GM21786 (cell line): Measurements from ENCODE around the gene LYRM1.
"Not testable (repeated sequence)": the region's sequence is repeated elsewhere in the genome, so short reads cannot be mapped to it uniquely, and the experiment has no call there.

Source experiments
- ATAC-seq: cut with Tn5 transposase; IDR thresholded peaks from one replicate; pipeline ENCODE4 v1.9.1; 2021; ENCODE audit not compliant: unreplicated experiment

Gene LYRM1

DNA sequence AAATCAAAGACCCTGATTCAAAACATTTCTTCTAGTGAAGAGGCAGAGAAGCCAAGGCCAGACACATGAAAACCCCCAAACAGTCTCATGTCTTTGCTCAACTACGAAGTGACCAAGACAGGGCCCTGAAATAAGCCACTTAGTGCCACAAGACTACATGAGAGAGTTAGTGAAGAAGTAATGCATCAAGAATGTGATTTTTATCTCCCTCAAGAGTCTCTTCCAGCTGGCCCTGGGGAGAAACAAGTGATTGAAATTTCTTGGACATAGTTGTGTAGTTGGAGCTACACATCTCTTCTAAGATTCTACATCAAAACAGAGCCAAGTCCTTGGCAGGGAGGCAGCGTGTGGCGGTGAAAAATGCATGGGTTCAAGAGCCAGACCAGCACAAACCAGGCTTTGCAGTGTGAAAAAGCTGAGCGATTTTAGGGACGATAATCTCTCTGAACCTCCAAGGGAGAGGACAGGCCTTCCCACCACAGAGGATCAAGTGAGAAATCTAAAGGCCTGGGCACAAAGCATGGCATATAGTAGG is 30.6 kb downstream of the LYRM1 start:
- ATAC-seq: no peak

DNA sequence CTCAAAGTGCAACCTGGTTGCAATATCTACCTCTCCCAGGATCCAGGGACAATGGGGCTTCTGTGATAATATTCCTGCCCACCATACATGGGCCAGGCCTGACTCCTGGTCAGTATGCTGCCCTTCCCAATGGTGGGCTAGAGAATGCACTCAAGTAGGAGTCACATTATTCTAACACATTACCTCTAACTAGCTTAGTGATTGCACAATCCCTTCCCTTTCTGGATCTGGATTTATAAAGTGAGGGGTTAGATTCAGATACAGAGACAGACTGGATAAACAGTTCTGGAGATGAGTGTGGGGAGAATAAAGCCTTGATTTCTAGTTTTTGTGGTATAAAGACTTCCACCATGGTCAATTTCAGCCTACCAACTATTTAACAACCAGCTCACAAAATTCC is 33.0 kb downstream of the LYRM1 start:
- ATAC-seq: no peak

DNA sequence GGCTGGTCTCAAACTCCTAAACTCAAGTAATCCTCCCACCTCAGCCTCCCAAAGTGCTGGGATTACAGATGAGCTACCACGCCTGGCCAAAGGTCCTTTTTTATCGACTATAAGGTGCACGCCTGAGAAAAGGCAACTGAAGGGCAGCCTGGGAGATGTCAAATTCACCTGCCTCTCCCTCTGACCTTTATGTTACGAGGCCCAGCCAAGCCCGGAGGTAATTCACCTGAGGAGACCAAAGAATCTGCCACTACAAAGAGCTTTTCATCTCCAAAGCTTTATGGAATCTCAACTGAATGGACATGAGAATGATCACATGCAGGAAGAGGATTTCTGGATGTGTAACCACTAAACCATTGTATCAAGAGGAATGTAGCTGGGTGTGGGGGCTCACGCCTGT is 37.2 kb downstream of the LYRM1 start:
- no peak for ATAC-seq

DNA sequence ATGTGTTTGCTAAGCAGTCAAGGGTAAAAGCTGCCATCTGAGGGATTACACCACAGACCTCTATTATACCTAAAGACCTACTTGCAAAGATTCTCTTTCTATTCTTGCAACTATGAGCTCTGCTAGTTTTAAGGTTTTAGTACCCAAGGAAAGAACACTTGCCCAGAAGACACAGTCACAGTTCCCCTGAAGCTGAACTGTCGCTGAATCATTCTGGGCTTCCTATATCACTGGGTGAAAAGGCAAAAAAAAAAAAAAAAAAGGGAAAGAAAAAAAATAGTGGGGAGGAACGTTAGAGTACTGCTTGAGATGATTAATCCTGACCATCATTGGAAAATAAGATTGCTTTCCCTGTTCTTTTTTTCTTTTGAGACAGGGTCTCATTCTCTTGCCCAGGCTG is 37.9 kb downstream of the LYRM1 start:
- no peak for ATAC-seq

DNA sequence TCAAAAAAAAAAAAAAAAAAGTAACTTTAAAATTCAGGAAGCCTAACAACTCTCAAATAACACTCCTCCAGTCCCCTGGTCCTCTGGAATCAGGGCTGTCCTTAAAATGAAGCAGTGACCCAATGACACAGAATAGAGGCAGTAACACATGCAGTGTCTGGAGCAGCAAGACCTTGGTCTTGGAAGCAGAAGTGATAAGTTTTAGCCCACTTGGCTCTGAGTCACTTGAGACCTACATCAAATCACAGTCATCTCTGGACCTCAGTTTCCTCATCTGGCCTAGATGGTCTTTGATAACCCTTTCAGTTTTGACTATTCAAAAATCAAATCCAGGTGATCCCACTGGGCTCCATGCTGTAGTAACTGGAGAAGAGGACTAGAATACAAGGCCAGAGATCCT is 39.0 kb downstream of the LYRM1 start:
- no peak for ATAC-seq

DNA sequence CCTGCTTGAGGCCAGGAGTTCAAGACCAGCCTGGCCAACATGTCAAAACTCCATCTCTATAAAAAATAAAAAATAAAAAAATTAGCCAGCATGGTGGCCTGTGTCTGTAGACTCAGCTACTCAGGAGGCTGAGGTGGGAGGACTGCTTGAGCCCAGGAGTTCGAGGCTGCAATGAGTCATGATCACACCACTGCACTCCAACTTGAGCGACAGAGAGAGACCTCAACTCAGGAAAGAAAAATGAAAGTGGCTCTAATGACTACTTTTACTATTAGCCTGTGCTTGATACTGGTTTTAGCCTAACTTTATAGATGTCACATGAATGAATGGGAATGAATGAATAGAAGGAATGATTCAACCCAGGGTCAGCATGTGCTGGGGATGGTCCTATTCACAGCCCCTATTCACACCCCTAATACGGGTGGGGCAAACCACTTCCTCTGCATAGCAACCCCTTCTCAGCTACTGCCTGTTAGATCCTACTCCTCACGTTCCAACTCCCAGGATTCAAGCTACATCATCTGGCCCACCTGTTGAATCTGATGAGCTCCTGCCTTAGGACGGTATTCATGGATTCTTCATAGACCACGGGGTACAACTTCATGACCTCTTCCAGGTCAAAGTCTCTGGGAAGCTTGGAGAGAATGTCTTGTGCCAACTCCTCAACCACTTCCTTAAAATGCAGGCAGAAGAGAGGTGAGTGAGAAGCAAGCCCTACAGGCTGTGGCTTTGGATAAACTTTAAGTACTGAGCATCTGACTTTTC is 40.5 kb downstream of the LYRM1 start:
- ATAC-seq: no peak

DNA sequence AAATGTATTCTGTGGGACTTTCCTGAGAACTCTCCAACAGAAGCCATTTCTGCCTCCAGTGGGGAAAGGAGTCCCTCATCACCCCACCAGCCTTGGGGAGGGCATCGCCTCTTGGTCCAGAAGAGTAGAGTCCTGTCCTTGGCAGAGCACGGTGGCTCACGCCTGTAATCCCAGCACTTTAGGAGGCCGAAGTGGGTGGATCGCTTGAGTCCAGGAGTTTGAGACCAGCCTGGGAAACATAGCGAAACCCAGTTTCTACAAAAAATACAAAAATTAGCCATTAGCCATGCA is 41.0 kb downstream of the LYRM1 start:
- no peak for ATAC-seq

DNA sequence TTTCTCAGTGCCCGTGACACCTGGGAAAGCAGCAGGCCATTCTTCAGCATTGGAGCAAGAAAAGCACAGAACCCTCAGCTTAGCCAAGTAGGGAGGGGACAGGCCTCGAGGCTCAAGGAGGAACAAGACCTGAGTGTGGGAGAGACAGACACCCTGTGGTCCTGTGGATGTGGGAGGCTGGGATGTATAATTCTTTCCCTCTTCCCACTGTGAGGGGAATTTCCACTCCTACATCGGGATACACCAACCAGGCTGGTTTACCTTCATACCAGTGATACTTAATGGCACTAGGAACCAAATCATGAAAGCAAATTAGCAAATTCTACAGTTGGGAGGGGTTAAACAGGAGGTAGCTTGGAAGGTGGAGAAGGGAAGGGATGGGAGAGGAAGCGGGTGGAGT is 41.7 kb downstream of the LYRM1 start:
- no peak for ATAC-seq

DNA sequence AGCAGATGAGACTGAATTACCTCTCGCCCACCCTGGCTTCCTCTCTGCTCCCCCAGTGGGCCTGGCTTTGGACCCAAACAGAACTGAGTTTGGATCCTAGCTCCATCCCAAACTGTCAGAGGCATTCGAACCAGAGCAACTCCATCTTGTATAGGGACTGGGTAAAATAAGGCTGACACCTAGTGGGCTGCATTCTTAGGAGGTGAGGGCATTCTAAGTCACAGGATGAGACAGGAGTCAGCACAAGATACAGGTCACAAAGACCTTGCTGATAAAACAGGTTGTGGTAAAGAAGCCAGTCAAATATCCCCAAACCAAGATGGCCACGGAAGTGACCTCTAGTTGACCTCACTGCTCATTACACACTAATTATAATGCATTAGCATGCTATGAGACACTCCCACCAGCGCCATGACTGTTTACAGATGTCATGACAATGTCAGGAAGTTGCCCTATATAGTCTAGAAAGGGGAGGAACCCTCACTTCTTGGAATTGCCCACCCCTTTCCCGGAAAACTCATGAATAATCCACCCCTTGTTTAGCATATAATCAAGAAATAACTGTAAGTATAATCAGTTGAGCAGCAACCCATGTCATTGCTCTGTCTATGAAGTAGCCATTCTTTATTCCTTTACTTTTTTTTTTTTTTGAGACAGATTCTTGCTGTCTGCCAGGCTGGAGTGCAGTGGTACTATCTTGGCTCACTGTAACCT is 44.4 kb downstream of the LYRM1 start:
- no peak for ATAC-seq

DNA sequence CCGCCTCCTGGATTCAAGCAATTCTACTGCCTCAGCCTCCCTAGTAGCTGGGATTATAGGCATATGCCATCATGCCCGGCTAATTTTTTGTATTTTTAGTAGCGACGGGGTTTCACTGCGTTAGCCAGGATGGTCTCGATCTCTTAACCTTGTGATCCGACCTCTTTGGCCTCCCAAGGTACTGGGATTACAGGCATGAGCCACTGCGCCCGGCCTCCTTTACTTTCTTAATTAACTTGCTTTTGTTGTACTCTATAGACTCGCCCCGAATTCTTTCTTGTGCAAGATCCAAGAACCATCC is 45.0 kb downstream of the LYRM1 start:
- ATAC-seq: not testable (repeated sequence)

DNA sequence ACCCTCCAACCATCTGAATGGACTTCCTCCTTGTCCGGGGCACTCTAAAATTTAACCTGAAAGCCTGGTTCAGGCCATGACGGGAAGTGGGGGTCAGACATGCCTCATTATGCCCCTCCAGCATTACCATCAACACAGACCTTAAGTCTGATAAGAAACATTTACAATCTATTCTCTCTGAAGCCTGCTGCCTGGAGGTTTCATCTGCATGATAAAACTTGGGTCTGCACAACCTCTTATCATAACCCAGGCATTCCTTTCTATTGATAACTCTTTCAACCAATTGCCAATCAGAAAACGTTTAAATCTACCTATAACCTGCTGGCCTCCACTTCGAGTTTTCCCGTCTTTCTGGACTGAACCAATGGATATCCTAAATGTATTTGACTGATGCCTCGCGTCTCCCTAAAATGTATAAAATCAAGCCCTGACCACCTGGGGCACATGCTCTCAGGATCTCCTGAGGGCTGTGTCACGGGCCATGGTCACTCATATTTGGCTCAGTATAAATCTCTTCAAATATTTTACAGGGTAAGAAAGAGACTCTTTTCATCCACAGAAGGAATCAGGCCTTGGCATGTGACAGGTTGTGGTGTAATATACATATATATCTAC is 45.6 kb downstream of the LYRM1 start:
- ATAC-seq: no peak

DNA sequence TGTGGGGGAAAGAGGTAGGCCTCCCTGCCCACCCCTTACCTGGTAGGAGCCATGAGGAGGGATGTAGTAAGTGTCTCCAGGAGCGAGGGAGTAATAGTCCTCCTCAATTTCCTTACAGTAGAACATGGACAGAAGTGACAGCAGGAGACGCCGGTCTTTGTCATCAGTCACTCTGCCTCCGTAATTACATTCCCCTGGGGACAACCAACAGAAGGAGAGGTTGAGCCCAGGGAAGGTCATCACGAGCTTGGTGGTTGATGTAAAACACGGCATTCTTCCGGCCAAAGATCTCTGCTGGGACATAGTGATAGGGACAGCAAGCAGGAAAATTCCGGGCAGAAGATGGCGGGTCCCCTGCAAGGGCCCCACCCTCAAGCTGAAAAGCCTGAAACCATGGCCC is 47.9 kb downstream of the LYRM1 start:
- ATAC-seq: no peak

DNA sequence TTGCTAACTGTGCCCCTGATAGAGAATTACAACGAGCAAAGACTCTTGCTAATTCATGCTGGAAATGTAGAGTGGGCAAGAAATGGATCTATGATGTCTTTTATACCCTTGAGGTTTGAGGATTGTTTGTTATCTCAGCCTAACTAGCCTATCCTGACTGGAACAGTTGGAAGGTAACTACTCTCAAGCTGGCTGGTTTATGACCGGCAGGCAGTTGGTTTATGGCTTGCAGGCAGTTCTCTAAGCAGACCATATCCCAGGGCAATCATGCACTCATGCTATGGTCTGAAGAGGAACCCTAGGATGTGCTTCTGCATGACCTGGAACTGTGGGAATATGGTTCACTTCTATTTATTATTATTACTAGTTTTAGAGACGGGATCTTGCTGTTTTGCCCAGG is 49.1 kb downstream of the LYRM1 start:
- ATAC-seq: no peak

DNA sequence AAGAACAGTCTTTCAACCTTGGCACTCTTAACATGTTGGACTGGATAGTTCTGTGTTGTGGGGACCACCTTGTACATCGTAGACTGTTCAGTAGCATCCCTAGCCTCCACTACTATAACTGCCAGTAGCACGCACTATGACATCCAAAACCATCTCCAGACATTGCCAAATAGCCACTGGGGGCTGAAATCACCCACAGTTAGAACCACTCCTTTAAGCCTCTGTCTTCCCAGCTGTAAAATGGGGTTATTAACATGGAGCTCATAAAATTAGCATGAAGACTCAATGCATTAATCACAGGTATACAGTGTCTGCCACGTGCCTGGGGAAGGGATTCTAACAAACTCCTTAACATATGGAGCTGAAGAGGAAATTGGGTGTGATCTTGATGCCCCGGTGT is 49.7 kb downstream of the LYRM1 start:
- no peak for ATAC-seq

DNA sequence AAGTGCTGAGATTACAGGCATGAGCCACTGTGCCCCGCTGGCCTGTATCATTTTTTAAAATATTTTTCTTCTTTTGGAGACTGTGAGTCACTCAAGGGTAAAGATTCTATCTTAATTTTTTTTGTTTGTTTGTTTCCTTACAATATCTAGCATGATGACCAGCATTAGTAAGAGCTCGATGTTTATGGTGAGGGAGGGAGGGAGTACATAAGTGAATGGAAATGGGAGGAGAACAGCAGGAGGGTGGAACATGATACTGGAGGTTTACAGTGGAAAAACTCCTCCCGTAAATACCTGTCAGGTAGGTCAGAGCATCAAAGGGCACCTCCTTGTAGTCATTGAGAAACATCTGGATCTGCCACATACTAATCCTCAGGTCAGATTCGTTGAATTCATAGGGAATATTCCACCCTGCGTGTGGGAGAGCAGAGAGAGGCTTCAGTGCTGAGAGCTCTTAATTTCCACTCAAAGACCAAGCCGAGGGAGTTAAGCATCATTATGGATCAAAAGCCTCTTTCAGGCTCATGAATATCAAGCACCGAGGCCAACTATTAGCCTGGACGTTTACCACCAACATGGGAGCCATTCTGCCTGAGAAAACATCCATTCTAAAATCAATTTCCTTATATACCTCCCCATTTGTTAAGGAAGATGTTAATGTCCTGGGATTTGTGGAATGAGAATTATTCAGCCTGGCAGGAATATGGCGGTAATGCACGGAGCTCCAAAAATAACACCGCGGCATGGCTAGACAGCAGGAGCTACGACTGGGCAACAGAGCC is 51.8 kb downstream of the LYRM1 start:
- ATAC-seq: no peak

DNA sequence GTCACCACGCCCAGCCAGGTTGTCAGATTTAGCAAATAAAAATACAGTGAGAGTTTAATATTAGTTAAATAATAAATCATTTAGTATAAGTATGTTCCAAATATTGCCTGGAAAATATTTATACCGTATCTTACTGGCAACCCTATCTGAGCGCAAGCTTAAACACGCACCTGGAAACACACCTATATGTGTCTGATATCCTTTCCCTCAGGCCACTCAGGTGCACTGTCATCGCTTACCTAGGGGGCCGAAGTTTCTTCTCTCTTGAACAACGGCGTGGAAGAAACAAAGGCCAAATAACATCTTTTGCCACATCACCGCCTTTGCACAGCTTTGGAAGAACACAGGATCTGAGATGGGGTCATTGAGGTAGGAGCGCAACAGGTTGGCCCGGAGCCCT is 54.0 kb downstream of the LYRM1 start:
- ATAC-seq: no peak

DNA sequence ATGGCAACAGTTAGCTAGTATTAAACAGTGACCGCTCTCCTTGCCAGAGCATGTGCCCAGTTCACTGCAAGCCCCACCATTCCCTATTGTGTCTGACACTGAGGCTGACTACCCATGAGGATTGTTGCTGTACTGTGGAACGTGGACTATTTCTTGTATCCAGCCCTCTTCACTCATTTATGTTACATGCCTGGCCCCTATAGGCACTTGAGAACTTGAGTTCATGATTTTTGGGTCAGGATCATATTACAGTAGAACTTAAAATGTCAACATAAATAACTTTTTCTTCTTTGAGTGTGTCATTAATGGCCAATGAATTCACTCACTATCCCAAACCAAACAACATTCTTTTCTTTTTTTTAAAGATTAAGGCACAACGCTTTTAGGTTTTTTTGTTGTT is 55.7 kb downstream of the LYRM1 start:
- no peak for ATAC-seq

DNA sequence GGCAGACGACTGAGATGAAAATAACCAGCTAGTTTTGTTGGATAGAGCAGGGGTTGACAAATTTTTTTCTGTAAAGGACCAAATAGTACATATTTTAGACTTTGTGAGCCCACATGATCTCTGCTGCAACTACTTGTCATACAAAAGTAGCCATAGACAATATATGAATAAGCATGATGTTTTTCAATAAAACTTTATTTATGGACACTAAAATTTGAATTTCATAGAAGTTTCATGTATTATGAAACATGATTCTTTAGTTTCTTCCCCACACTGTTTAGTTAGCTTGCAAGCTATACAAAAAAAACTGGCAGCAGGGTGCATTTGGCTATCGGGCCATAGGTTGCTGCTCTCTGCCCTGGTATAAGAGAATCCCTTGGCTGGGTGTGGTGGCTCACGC is 56.6 kb downstream of the LYRM1 start:
- ATAC-seq: no peak

DNA sequence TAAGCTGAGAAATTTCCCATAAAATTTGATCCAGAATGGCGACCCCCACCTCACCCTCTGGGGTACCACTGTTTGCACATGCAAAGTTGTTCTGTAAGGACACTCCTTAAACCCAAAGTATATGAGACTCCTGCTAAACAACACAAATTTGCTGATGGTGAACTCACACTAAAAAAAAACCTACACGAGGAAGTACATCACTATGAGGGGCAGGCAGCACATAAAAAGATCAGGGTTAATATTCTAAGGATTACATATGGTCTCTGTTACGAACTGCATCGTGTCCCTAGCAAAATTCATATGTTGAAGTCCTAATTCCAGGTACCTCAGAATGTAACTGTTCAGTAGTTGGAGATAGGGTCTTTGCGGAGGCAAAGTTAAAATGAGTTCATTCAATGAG is 60.3 kb downstream of the LYRM1 start:
- ATAC-seq: no peak

DNA sequence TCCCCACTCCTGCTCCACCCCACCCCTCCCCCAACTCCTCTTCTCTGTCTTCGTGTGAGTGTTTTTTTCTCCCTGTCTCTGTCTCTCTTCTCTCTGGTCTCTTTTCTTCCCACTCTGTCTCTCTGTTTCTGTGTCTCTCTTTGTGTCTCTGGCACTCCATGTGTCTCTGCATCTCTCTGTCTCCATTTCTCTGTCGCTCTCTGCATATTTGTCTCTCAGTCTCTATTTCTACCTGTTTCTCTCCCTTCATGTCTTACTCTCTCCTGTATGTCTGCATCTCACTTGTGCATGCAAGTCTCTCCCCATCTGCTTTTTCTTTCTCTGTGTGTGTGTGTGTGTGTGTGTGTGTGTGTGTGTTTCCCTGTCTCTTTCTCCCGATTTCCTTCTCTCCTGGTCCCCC is 68.2 kb downstream of the LYRM1 start:
- no peak for ATAC-seq

DNA sequence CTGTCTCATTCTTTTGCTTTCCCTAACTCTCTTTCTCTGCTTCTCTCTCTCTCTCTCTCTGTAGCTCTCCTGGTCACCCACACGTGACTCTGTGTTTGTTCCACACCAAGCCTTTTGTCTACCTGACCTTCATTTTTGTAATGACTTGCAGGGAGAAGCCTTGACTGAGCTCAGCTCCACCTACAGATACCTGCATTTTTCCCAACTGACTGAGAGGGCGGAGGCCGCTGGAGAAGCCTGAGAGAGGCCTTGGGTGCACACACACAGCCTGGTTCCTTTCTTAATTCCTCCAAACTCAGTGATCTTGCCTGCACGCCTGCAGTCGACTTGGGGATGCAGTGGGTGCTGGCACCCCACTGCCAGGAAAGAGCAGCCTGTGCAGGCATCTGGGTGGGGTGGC is 68.8 kb downstream of the LYRM1 start:
- ATAC-seq: no peak

DNA sequence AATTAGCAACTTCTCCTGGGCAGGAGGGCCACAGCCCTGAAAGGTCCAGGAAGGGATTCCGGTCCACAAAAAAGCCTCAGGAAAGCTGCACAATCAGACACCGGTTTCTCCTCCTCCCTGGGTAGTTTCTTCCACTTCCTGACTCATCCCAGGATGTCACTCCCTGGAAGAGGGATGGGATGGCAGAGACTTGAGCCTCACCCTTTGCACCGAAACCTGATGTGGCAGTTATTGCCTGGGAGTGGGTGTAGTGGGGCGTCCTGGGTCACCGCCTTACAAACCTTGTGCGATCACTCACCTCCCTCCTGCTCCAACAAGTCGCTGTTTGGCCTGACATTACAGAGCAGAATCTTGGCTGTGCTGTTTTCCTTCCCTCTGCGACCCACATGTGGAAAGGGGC is 70.8 kb downstream of the LYRM1 start:
- ATAC-seq: no peak
